Measurements from ENCODE around the gene AADAT. TPM values are rescaled to one million over a fixed set of nuclear protein-coding genes. Genes with fewer than 3 reads are reported as not detected.

AADAT gene
- total RNA-seq, 3 donors from 2014 or later (not counting 1 experiment from before 2014, with no cell fraction given): not detected

DNA sequence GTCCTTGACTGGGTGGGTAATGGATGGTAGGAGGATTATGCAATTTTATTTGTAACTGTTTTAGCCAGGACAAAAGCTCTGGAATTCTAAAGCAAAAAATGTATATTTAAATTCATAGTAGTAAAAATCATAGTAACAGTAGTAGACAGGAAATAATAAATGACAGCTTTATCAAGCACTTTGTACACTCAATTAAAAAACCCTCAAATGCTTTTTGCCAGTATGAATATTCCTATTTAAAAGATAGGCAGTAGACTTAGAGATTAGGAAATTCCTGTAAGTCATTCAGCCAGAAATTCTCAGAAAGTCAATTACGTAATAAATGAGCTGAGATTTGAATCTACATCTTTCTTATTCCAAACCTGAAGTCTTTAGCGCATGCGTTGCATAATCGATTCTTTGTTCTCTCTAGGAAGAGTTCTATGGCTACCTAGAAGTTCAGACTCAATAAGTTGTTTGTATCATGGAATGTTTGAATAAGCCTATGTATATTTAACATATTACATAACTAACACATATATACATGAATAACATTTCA lies 2.5 kb downstream of the AADAT start:
- no peaks in the 10 kb centered on the region for H3K36me3 ChIP-seq (ENCODE audit: control insufficient read depth, insufficient read depth, low read length)
- Mint-ChIP-seq H3K4me3 (no peak overlapping the region), H3K36me3 (no peaks in the 10 kb centered on the region), H3K27me3 (ENCODE audit: low read depth in 2 of 2) (peaks cover 30 to 47% of the 10 kb centered on the region in 2 donors), H3K27ac (no peak overlapping the region), H3K4me1 (peaks cover 4 to 5% of the 10 kb centered on the region in 2 donors), H3K9me3 (no peaks in the 10 kb centered on the region)
- WGBS (ENCODE audit: insufficient coverage): 56% methylated on average over 3 of the region's 4 CpGs
- no peak for DNase-seq
- H3K4me3 ChIP-seq (ENCODE audit: low read length): no peak overlapping the region
- TF ChIP-seq, protein P1, sequence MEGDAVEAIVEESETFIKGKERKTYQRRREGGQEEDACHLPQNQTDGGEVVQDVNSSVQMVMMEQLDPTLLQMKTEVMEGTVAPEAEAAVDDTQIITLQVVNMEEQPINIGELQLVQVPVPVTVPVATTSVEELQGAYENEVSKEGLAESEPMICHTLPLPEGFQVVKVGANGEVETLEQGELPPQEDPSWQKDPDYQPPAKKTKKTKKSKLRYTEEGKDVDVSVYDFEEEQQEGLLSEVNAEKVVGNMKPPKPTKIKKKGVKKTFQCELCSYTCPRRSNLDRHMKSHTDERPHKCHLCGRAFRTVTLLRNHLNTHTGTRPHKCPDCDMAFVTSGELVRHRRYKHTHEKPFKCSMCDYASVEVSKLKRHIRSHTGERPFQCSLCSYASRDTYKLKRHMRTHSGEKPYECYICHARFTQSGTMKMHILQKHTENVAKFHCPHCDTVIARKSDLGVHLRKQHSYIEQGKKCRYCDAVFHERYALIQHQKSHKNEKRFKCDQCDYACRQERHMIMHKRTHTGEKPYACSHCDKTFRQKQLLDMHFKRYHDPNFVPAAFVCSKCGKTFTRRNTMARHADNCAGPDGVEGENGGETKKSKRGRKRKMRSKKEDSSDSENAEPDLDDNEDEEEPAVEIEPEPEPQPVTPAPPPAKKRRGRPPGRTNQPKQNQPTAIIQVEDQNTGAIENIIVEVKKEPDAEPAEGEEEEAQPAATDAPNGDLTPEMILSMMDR (IDR thresholded peaks at IDR 0.05): no peak
- H3K27me3 ChIP-seq (ENCODE audit: control insufficient read depth, insufficient read depth, low read length): peaks cover 14% of the 10 kb centered on the region
- no peak for ATAC-seq
- intact Hi-C loops (cut with micrococcal nuclease): no loop called here
- H3K9me3 ChIP-seq (ENCODE audit: control insufficient read depth, insufficient read depth, low read length): no peaks in the 10 kb centered on the region
- peaks cover 18% of the 10 kb centered on the region for H3K4me1 ChIP-seq (ENCODE audit: control insufficient read depth, insufficient read depth, low read length)
- H3K27ac ChIP-seq (ENCODE audit: low read length): no peak overlapping the region

DNA sequence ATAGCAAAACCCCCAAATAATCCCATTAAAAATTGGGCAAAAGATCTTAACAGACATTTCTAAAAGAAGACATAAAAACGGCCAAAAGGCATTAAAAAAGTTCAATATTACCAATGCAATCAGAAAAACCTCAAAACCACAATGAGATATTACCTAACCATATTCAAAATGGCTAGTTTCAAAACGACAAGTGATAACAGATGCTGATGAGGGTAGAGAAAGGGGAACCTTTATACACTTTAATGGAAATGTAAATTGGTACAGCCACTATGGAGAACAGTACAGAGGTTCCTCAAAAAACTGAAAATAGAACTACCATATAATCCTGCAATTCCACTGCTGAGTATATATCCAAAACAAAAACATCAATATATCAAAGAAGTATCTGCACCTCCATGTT lies 6.2 kb downstream of the AADAT start:
- intact Hi-C loops (cut with micrococcal nuclease): no loop called here

DNA sequence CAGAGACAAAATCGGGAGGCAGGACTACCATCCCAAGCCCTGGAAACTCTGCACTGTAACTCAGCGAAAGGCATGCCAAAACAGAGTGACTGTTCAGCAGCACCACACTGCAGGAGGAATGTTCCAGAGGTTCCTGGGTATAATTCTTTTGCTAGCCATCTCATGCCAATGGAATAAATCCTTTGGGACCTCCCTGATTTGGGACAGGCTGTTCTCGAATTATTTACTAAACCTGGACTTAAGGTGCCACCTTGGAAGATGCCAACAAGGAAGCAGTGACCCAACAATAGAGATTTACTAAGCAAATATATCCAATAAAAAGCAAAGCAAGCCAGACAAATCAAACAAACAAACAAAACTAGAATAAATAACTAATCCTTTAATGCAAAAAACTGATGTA lies 9.3 kb downstream of the AADAT start:
- WGBS (ENCODE audit: insufficient coverage): 72% methylated on average over 3 of the region's 3 CpGs
- DNase-seq (no peak), ATAC-seq (no peak)
- Mint-ChIP-seq H3K9me3 (peaks cover 3 to 9% of the 10 kb centered on the region in 2 donors), H3K36me3 (no peaks in the 10 kb centered on the region), H3K4me3 (no peak overlapping the region), H3K27ac (no peak overlapping the region), H3K27me3 (ENCODE audit: low read depth in 2 of 2) (peaks cover 26 to 42% of the 10 kb centered on the region in 2 donors), H3K4me1 (no peaks in the 10 kb centered on the region)
- Histone ChIP-seq H3K27ac (ENCODE audit: low read length) (no peak overlapping the region), H3K27me3 (ENCODE audit: control insufficient read depth, insufficient read depth, low read length) (no peaks in the 10 kb centered on the region), H3K36me3 (ENCODE audit: control insufficient read depth, insufficient read depth, low read length) (no peaks in the 10 kb centered on the region), H3K9me3 (ENCODE audit: control insufficient read depth, insufficient read depth, low read length) (no peaks in the 10 kb centered on the region), H3K4me3 (ENCODE audit: low read length) (no peak overlapping the region), H3K4me1 (ENCODE audit: control insufficient read depth, insufficient read depth, low read length) (no peaks in the 10 kb centered on the region)
- intact Hi-C loops (cut with micrococcal nuclease): no loop called here
- TF ChIP-seq, protein P1 (IDR thresholded peaks at IDR 0.05): no peak

More for the DNA sequence above, 6.2 kb downstream of the AADAT start:
- Mint-ChIP-seq H3K4me3 (no peak overlapping the region), H3K27me3 (ENCODE audit: low read depth in 2 of 2) (peaks cover 31 to 44% of the 10 kb centered on the region in 2 donors), H3K4me1 (no peaks in the 10 kb centered on the region), H3K36me3 (no peaks in the 10 kb centered on the region), H3K9me3 (peaks cover 3 to 9% of the 10 kb centered on the region in 2 donors), H3K27ac (no peak overlapping the region)
- Histone ChIP-seq H3K27ac (ENCODE audit: low read length) (no peak overlapping the region), H3K4me1 (ENCODE audit: control insufficient read depth, insufficient read depth, low read length) (no peaks in the 10 kb centered on the region), H3K36me3 (ENCODE audit: control insufficient read depth, insufficient read depth, low read length) (no peaks in the 10 kb centered on the region), H3K27me3 (ENCODE audit: control insufficient read depth, insufficient read depth, low read length) (no peaks in the 10 kb centered on the region), H3K4me3 (ENCODE audit: low read length) (no peak overlapping the region), H3K9me3 (ENCODE audit: control insufficient read depth, insufficient read depth, low read length) (no peaks in the 10 kb centered on the region)
- TF ChIP-seq, protein P1 (IDR thresholded peaks at IDR 0.05): no peak
- WGBS (ENCODE audit: insufficient coverage): 67% methylated on average over 1 of the region's 2 CpGs
- DNase-seq: no peak
- ATAC-seq: no peak

DNA sequence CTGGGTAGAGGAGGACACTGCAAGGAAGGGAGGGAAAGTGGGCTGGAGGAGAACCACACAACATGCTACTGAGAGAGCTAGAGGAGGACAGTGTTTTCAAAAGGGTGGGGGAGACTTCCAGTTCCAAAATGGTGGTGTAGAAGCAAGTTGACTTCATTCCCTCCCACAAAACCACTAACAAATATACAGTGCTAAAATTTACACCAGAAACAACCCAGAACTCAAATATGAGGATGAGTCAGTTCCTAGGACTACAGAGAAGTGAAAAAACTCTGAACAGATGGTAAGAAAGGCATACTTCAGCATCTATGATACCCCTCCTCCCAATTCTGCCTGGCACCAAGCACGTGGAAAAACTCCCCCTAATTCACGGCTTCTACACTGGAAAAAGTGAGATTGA lies 9.8 kb downstream of the AADAT start:
- Mint-ChIP-seq H3K4me1 (no peaks in the 10 kb centered on the region), H3K27me3 (ENCODE audit: low read depth in 2 of 2) (peaks cover 24 to 41% of the 10 kb centered on the region in 2 donors), H3K27ac (no peak overlapping the region), H3K4me3 (no peak overlapping the region), H3K36me3 (no peaks in the 10 kb centered on the region), H3K9me3 (peaks cover 3 to 9% of the 10 kb centered on the region in 2 donors)
- H3K9me3 ChIP-seq (ENCODE audit: control insufficient read depth, insufficient read depth, low read length): no peaks in the 10 kb centered on the region
- no peaks in the 10 kb centered on the region for H3K27me3 ChIP-seq (ENCODE audit: control insufficient read depth, insufficient read depth, low read length)
- TF ChIP-seq, protein P1 (IDR thresholded peaks at IDR 0.05): no peak
- no CpG with 5 or more reads among the region's 2 CpGs for WGBS (ENCODE audit: insufficient coverage)
- ATAC-seq (no peak), DNase-seq (no peak)
- H3K27ac ChIP-seq (ENCODE audit: low read length): no peak overlapping the region
- H3K4me3 ChIP-seq (ENCODE audit: low read length): no peak overlapping the region
- H3K36me3 ChIP-seq (ENCODE audit: control insufficient read depth, insufficient read depth, low read length): no peaks in the 10 kb centered on the region
- H3K4me1 ChIP-seq (ENCODE audit: control insufficient read depth, insufficient read depth, low read length): no peaks in the 10 kb centered on the region
- intact Hi-C loops (cut with micrococcal nuclease): no loop called here
